HEK293T (cell line): ENCODE results near the gene XIRP2.
A peak's percentile ranks its signal among the peaks of the same experiment; 100 is the strongest.

ENCODE experiments used
- CTCF ChIA-PET: fragments of 350-600 bp; formaldehyde crosslinking; extraction: SDS; loops from one replicate; lab custom pipeline; 2021; ENCODE audit warnings: antibody characterized with exemption, inconsistent platforms; lab: Yijun Ruan, JAX
- POLR2A ChIA-PET: fragments of 350-600 bp; formaldehyde crosslinking; extraction: SDS; loops from one replicate; lab custom pipeline; 2020; ENCODE audit warnings: antibody characterized with exemption, inconsistent platforms; lab: Yijun Ruan, JAX
- DNase-seq: peaks from one replicate; pipeline ENCODE4 v3.0.0; 2012; ENCODE audit warnings: mixed read lengths; ENCODE audit errors: extremely low spot score
- ARNT ChIP-seq: fragments of 450-650 bp; IDR thresholded peaks from 2 replicates; pipeline ENCODE4 v1.6.1; 2017; ENCODE audit warnings: mild to moderate bottlenecking
- BHLHE40 ChIP-seq: fragments of 450-650 bp; IDR thresholded peaks from 2 replicates; pipeline ENCODE4 v1.6.1; 2016; ENCODE audit warnings: mild to moderate bottlenecking, moderate library complexity, borderline replicate concordance
- CTBP1 ChIP-seq: fragments of 450-650 bp; IDR thresholded peaks from 2 replicates; pipeline ENCODE4 v1.6.1; 2016; ENCODE audit warnings: borderline replicate concordance
- ELF4 ChIP-seq: fragments of 450-650 bp; IDR thresholded peaks from 2 replicates; pipeline ENCODE4 v1.6.1; 2017; ENCODE audit warnings: antibody characterized with exemption
- FOXA1 ChIP-seq: fragments of 450-650 bp; IDR thresholded peaks from 2 replicates; pipeline ENCODE4 v1.6.1; 2016; ENCODE audit warnings: mild to moderate bottlenecking
- FOXK2 ChIP-seq: fragments of 450-650 bp; IDR thresholded peaks from 2 replicates; pipeline ENCODE4 v1.6.1; 2016; ENCODE audit warnings: mild to moderate bottlenecking
- FOXM1 ChIP-seq: fragments of 450-650 bp; IDR thresholded peaks from 2 replicates; pipeline ENCODE4 v1.6.1; 2017; ENCODE audit warnings: mild to moderate bottlenecking, borderline replicate concordance
- HDGF ChIP-seq: fragments of 450-650 bp; IDR thresholded peaks from 2 replicates; pipeline ENCODE4 v1.6.1; 2017; ENCODE audit warnings: antibody characterized with exemption, borderline replicate concordance
- L3MBTL2 ChIP-seq: fragments of 450-650 bp; conservative IDR thresholded peaks from 2 replicates; pipeline ENCODE4 v1.6.1; 2016; ENCODE audit warnings: mild to moderate bottlenecking
- LEF1 ChIP-seq: fragments of 450-650 bp; IDR thresholded peaks from 2 replicates; pipeline ENCODE4 v1.6.1; 2017; ENCODE audit warnings: mild to moderate bottlenecking, borderline replicate concordance
- NFRKB ChIP-seq: fragments of 450-650 bp; IDR thresholded peaks from 2 replicates; pipeline ENCODE4 v1.6.1; 2016; ENCODE audit warnings: mild to moderate bottlenecking, moderate library complexity
- SP1 ChIP-seq: fragments of 450-650 bp; IDR thresholded peaks from 2 replicates; pipeline ENCODE4 v1.6.1; 2017
- SUZ12 ChIP-seq: fragments of 450-650 bp; IDR thresholded peaks from 2 replicates; pipeline ENCODE4 v1.6.1; 2016; ENCODE audit warnings: mild to moderate bottlenecking
- TARDBP ChIP-seq: fragments of 450-650 bp; IDR thresholded peaks from 2 replicates; pipeline ENCODE4 v1.6.1; 2016
- ZNF384 ChIP-seq: fragments of 450-650 bp; IDR thresholded peaks from 2 replicates; pipeline ENCODE4 v1.6.1; 2016
- TF ChIP-seq, protein P1 (sequence below): fragments of 450-650 bp; IDR thresholded peaks from 2 replicates; pipeline ENCODE4 v1.6.1; 2016

Gene XIRP2

DNA sequence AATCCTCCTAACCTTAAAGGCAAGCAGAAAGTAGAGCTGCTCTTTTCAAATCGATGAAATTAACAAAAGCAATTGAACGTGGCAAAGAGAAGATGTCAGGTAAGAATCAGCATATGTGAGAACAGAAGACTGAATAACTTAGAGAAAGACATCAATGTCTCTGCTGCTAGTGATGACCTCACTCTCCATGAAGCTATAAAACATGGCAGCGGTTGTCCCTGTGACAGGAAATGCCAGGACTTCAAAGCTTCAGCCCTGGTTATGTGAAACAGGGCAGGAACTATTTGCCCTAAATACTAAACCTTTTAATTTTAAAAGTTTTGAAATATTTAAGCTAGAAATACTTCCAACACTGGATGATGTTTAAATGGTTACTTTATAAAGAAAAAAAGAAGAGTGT lies 383.7 kb downstream of the XIRP2 start:
- ChIA-PET CTCF (no interaction called here), POLR2A (no interaction called here)
- DNase-seq: no peak
- TF ChIP-seq TARDBP (no peak), SUZ12 (no peak), FOXK2 (no peak)
- TF ChIP-seq, protein P1, sequence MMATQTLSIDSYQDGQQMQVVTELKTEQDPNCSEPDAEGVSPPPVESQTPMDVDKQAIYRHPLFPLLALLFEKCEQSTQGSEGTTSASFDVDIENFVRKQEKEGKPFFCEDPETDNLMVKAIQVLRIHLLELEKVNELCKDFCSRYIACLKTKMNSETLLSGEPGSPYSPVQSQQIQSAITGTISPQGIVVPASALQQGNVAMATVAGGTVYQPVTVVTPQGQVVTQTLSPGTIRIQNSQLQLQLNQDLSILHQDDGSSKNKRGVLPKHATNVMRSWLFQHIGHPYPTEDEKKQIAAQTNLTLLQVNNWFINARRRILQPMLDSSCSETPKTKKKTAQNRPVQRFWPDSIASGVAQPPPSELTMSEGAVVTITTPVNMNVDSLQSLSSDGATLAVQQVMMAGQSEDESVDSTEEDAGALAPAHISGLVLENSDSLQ: peak; percentile 46

DNA sequence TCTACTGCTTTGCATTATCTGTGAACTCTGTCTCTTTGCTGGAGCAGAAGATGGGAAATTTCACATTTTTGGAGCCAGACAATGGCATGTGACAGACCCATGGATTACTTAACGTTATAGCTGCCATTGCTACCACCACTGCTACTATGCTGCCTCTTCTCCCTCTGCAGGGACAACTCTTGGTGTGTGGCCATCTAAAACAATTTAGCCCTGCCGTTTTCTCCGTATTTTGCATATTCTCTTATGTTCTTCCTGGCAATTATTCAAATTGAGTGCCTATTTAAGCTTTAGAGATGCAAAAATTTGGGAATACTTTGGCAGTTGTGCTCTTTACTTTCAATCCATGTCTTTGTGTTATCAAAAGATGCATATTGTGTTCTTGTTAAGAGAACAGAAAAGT lies 386.8 kb downstream of the XIRP2 start:
- ChIA-PET CTCF (no interaction called here), POLR2A (no interaction called here)
- DNase-seq: no peak
- TF ChIP-seq NFRKB (no peak), FOXM1 (no peak), ARNT (no peak), SP1 (no peak), FOXK2 (no peak), ZNF384 (no peak), SUZ12 (no peak), FOXA1 (no peak), CTBP1 (no peak), BHLHE40 (no peak), LEF1 (no peak), ELF4 (no peak), L3MBTL2 (no peak), HDGF (no peak), TARDBP (no peak)
- TF ChIP-seq, protein P1: no peak

DNA sequence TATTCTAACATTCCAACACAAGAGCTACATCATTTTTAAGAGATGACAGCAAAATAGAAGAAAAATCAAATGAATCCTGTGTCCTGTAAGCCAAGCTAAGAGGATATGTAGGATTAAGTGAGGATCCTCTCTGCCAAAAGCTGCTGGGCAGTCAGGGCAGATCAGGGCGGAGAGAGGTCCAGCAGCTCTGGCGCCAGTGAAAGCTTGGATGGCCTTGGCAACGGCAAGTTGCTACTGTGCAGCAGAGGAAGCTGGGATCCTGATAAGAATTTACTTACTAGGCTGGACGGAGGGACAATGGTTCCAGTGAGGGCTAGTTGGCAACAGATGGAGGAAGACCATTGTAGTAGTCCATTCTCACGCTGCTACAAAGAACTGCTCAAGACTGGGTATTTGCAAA lies 391.5 kb downstream of the XIRP2 start:
- POLR2A ChIA-PET: no interaction called here
- DNase-seq: no peak
- TF ChIP-seq HDGF: no peak
- TF ChIP-seq LEF1: no peak
- no peak for TF ChIP-seq BHLHE40
- TF ChIP-seq ZNF384: no peak
- TF ChIP-seq ARNT: no peak
- TF ChIP-seq CTBP1: no peak
- no peak for TF ChIP-seq NFRKB
- TF ChIP-seq, protein P1: no peak
- no peak for TF ChIP-seq SP1
- no peak for TF ChIP-seq L3MBTL2

DNA sequence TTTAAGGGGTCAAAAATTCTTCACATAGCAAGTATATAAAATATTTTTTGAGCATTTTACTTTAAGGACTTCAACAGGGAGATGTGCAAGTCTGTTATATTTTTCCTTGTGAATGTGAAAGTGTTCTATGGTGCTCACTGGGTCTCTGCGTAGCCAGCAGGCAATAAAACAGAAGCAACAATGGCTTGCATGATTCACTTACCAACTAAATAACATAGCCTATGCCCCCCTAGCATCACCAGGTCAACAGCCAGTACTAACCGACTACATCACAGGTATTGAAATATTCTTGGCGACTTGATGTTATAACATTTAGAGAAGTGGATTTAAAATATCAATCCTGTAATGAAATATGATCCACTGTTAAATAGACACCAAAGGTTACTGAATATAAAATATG lies 398.9 kb downstream of the XIRP2 start:
- DNase-seq: no peak
- TF ChIP-seq, protein P1: no peak
- TF ChIP-seq CTBP1 (no peak), L3MBTL2 (no peak), SP1 (no peak), TARDBP (no peak), NFRKB (no peak), FOXK2 (no peak), ARNT (no peak), BHLHE40 (no peak), FOXA1 (no peak), FOXM1 (no peak), SUZ12 (no peak), HDGF (no peak), LEF1 (no peak), ZNF384 (no peak)
- ChIA-PET CTCF (no interaction called here), POLR2A (no interaction called here)

More for the DNA sequence above, 391.5 kb downstream of the XIRP2 start:
- CTCF ChIA-PET: no interaction called here

DNA sequence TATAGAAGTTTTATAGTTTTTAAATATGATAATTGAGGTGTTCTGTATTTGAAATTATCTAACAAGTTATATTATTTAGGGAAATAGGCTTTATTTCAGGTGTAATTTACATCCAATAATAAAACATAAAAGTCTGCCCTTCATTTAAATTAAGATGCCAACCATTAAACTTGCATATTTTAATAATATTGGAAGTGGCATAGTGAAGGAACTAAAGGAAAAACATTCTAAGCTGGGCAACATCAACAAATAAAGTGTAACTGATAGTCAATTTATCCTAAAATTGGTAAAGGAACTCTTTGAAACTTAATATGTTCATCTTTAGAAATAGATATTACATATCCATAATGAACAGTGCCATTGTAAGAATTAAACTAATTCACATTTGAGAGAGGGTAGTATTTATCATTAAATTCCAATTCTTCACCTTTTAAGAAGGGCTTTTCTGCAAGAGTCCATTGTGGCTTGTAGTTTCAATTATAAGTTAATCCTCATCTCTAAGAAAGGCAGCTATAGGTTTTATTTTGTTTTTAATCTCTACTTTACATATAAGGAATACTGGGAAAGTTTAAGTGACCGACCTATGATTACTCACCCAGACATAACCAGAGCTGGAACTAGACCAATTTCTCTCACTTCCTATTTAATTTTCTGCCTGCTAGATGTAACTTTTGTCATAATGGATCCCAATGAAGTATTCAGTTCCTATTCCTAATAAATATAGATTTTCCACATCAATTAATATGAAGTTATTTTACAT lies 401.6 kb downstream of the XIRP2 start:
- ChIA-PET POLR2A (no interaction called here), CTCF (no interaction called here)
- no peak for TF ChIP-seq NFRKB
- no peak for TF ChIP-seq ARNT
- TF ChIP-seq HDGF: no peak
- TF ChIP-seq LEF1: no peak
- no peak for TF ChIP-seq BHLHE40
- TF ChIP-seq CTBP1: no peak
- no peak for TF ChIP-seq FOXA1
- TF ChIP-seq FOXM1: no peak
- no peak for TF ChIP-seq ZNF384
- TF ChIP-seq L3MBTL2: no peak
- no peak for TF ChIP-seq ELF4
- no peak for TF ChIP-seq SUZ12
- DNase-seq: no peak
